Measurements from ENCODE around the gene HUS1B. TPM values are rescaled to one million over a fixed set of nuclear protein-coding genes. Genes with fewer than 3 reads are reported as not detected.

HUS1B gene
- total RNA-seq, 6 experiments from 2014 or later = 0.21 to 0.34 (median 0.28) TPM; not detected in 2

- Mint-ChIP-seq H3K9me3 (no peaks in the 10 kb centered on the region), H3K4me3 (no peak overlapping the region), H3K36me3 (ENCODE audit: low read depth) (no peaks in the 10 kb centered on the region; the same call in 1 of the 2 replicates), H3K27me3 (ENCODE audit: insufficient read depth) (no peaks in the 10 kb centered on the region), H3K27ac (no peak overlapping the region), H3K4me1 (ENCODE audit: low read depth) (no peaks in the 10 kb centered on the region)
- no peak for TF ChIP-seq CTCF (IDR thresholded peaks at IDR 0.05)
- no peak for DNase-seq
These were observed 45.0 kb downstream of the HUS1B start for GRCh38 chr6:611928-612327.

GRCh38 chr6:610882-611281 is 46.0 kb downstream of the HUS1B start:
- Mint-ChIP-seq H3K27me3 (ENCODE audit: insufficient read depth) (no peaks in the 10 kb centered on the region), H3K27ac (no peak overlapping the region), H3K36me3 (ENCODE audit: low read depth) (peaks cover 10% of the 10 kb centered on the region), H3K4me1 (ENCODE audit: low read depth) (no peaks in the 10 kb centered on the region), H3K9me3 (no peaks in the 10 kb centered on the region), H3K4me3 (no peak overlapping the region)
- TF ChIP-seq CTCF (IDR thresholded peaks at IDR 0.05) = no peak
- no peak for DNase-seq

GRCh38 chr6:609905-610304 is 47.0 kb downstream of the HUS1B start:
- H3K4me3 Mint-ChIP-seq = no peak overlapping the region
- TF ChIP-seq CTCF (IDR thresholded peaks at IDR 0.05) = no peak
- peaks cover 13% of the 10 kb centered on the region for H3K36me3 Mint-ChIP-seq (ENCODE audit: low read depth)
- no peaks in the 10 kb centered on the region for H3K4me1 Mint-ChIP-seq (ENCODE audit: low read depth)
- no peak overlapping the region for H3K27ac Mint-ChIP-seq
- H3K27me3 Mint-ChIP-seq (ENCODE audit: insufficient read depth) = no peaks in the 10 kb centered on the region
- no peak for DNase-seq
- H3K9me3 Mint-ChIP-seq = no peaks in the 10 kb centered on the region

- peaks cover 13% of the 10 kb centered on the region for H3K36me3 Mint-ChIP-seq (ENCODE audit: low read depth)
- no peak overlapping the region for H3K4me3 Mint-ChIP-seq
- H3K27me3 Mint-ChIP-seq (ENCODE audit: insufficient read depth) = no peaks in the 10 kb centered on the region
- TF ChIP-seq CTCF (IDR thresholded peaks at IDR 0.05) = no peak
- no peak for DNase-seq
- H3K9me3 Mint-ChIP-seq = no peaks in the 10 kb centered on the region
- no peaks in the 10 kb centered on the region for H3K4me1 Mint-ChIP-seq (ENCODE audit: low read depth)
- no peak overlapping the region for H3K27ac Mint-ChIP-seq
These were observed 50.0 kb downstream of the HUS1B start for GRCh38 chr6:606829-607379.

Other genes starting within 250 kb of the HUS1B start
- 10 to 100 TPM; 19.3 to 22.4 (median 20.3) TPM for gene EXOC2, start 36.0 kb upstream of the HUS1B start, total RNA-seq (2021; fragmentation: NEBNext Ultra II Directional; extraction: Animal tissue kit (Norgen Biotek cat#: 25700))

All from HFFc6 (cell line).